Activated effector memory CD4-positive, alpha-beta T cell treated with Interleukin-2 at 50 U/mL for 16 hours (primary cell): ENCODE results near the gene PRR30.
A peak's percentile ranks its signal among the peaks of the same experiment; 100 is the strongest.
"Not testable (repeated sequence)": the region's sequence is repeated elsewhere in the genome, so short reads cannot be mapped to it uniquely, and the experiment has no call there.

ENCODE experiments used
- DNase-seq: peaks from one replicate; pipeline ENCODE4 v3.0.0-alpha.2; 2020

PRR30 gene

DNA sequence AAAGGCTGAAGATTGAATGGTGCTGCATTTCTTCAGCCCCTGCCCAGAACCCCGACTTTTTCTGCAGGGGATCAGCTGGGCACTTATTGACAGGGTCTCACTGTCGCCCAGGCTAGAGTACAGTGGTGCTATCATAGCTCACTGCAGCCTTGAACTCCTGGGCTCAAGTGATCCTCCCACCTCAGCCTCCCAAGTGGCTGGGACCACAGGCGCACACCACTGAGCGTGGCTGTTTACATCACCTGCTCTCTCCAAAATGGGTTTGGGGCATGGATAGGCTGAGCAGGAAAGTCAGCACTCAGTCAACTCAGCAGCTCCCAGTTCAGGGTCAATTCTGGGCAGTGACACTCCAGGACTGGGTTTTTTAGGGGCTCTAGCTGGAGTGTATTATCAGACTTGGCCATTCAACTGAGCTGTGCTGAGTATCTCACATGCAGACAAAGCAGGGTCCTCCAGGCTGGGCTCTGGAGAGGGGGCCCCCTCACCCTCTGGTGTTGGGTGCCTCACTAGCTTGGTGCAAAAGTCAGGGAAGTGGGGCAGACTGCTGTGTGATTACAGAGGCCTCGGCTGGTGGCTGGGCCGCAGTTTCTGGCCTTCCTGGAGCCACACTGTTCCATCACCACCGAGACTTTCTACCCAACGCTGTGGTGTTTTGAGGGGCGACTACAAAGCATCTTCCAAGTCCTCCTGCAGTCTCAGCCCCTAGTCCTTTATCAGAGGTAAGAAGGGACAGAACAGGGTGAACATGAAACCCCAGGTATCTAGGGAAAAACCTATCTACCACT, 11.1 kb downstream of the PRR30 start:
- no peak for DNase-seq

DNA sequence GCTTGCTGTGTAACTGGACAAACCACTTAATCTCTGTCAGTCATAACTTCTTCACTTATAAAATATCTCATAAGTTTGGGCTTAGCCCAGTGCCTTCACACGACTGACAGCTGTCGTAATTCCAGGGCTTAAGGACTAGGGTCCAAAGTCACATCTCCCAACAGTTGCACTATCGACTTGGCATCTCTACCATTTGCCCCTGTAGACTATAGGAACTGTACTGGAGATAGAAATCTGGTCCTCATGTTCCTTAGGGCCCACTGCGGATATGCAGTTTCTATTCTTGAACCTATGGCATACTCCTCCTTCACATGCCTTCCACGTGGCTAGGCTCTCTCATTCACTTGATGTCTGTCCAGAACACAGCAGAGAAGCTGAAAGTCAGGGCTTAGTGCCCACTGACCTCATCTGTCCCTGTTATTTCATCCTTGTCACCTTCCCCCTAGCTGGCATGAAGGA, 12.9 kb downstream of the PRR30 start:
- DNase-seq = no peak

DNA sequence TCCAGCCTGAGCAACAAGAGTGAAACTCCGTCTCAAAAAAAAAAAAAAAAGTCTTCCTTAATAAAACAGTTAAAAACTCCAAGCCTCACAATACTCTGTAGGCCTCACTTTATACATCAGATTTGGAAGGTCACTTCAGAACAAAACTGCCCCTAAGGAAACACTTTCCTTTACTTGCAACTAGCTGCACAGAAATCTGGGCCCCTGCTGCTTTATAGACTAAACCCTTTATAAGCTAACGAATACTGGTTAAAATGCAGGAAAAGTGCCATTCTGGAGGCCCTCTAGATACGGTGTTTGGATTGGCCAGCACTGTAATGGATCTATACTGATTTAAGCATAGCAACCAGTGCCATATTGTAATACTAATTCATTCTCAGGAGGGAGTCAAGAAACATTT, 14.1 kb downstream of the PRR30 start:
- DNase-seq = no peak

DNA sequence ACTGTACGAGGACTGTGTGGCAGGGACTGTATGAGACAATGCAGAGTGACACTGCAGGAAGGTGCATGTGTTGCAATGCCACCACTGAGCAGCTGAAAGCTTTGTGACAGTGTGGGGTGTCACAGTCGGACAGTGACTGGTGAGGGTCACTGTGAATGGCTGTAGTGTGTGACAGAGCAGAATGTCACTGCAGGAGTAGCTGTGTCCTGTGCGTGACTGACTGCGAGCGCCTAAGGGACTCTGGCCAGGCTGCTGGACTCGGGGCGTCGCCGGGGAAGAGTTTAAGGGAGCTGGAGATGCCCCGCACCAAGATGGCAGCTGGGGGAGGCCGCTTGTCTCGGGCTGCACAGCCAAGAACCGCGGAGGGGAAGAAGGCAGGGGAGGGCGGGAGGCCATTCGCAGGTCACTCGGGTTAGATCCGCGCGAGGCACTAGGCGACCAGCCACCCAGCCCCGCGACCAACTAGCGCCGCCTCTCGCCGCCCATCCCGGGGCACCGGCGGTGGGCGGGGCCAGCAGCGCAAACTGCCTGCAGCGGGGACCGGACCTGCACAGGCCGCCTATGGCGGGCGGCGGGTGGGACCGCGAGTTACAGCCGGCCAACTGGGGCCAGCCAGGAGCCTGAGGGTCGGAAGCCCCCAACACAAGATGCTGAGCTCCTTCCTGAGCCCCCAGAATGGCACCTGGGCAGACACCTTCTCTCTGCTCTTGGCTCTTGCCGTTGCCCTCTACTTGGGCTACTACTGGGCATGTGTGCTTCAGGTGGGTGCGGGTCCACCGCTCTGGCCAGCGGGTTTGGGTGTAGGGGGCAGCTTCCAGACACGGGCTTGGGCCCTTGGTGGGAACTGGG, 15.7 kb downstream of the PRR30 start, which contains the start of gene ABHD1:
TSS of gene ABHD1 (plus strand) at position 514 of the 849 bp plus-strand sequence. CDS start at position 648, 134 bp downstream.
- peak; percentile 59 for DNase-seq

- no peak for DNase-seq
Measured at GRCh38 chr2:27122791-27123190, 16.4 kb downstream of the PRR30 start.

DNA sequence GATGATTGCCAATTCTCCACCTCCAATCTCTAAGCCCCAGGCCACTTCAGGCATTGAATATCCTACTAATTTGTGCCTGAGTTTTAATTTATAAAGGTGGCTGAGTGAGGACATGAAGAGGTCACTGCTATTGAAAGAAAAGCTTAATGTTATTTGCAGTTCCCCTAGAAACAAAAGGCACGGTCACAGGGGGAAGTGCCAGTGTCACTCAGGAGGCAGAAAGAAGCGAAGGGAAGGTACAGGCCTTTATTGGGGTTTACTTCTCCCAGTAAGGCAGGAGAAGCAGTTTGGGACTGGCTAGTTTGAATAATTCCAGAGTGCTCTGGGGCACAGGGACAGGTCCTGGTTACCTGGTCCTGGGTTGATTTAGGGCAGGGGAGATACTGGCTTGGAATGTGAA, 17.3 kb downstream of the PRR30 start:
- DNase-seq = no peak

GRCh38 chr2:27119330-27119670, 19.9 kb downstream of the PRR30 start:
- DNase-seq = not testable (repeated sequence)

DNA sequence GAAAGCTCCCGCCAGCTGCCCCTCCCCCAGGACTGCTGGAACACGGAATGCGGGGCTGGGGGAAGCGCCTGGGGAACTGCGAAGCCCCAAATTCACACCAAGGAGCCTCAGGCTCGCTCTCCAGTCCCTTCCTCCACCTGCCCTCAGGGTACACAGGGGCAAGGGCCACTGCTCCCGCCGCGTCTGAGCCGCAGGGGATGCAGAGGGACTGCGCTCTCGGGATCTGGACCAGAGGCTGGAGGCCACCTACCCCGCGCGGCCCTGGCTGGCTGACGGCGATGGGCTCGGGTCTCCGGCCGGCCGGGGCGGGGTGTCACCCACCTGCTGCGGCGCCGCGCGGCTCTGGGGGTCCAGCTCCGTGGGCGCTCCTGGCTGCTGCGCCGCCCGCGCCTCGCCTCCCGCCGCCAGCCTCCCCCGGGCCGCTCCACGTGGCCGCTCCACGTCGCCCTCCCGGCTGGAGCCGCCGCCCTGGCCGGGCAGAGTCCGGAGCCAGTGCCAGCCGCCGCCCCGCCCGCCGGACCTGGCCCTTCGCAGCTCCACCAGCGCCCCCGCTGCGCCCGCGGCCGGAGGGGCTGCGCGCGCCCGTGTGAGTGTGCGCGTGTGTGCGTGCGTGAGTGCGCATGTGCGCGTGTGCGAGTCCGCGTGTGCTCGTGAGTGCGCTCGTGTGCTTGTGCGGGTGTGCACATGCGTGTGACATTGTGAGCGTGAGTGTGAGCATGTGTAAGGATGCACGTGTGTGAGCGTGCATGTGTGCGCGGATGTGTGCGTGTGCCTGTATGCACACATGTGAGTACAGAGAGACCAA, 20.5 kb downstream of the PRR30 start, which contains the start of gene CGREF1:
TSS of gene CGREF1 (minus strand) at position 604 of the 805 bp plus-strand sequence. CDS start 14,762 bp downstream, outside the sequence.
- no peak for DNase-seq

DNA sequence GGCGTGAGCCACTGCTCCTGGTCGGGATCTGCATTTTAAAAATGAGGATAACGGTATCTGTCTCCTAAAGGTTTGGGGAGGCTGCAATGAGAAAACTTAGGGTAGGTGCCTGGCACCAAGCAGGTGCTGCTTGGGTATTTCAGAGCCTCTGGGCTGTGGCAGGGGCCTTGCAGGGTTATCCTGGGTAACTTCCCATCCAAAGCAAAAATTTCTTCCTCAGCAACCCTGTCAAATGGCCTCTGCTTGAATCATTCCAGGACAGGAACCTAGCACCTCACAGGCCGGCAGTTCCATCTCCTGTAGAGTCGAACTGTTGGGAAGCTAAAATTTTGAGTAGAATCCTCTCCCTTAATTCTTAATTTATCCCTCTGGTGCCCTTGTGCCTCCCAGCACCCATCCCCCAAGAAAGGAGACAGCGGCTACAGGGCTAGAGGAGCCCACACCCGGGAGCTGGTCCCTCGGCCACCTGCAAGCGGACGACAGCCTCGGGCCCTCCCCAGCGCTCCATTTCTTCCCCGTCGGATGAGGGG, 21.1 kb downstream of the PRR30 start:
- DNase-seq = no peak

- no peak for DNase-seq
Measured at GRCh38 chr2:27115519-27115918, 23.7 kb downstream of the PRR30 start.

- not testable (repeated sequence) for DNase-seq
Measured at GRCh38 chr2:27111392-27112078, 27.7 kb downstream of the PRR30 start.

DNA sequence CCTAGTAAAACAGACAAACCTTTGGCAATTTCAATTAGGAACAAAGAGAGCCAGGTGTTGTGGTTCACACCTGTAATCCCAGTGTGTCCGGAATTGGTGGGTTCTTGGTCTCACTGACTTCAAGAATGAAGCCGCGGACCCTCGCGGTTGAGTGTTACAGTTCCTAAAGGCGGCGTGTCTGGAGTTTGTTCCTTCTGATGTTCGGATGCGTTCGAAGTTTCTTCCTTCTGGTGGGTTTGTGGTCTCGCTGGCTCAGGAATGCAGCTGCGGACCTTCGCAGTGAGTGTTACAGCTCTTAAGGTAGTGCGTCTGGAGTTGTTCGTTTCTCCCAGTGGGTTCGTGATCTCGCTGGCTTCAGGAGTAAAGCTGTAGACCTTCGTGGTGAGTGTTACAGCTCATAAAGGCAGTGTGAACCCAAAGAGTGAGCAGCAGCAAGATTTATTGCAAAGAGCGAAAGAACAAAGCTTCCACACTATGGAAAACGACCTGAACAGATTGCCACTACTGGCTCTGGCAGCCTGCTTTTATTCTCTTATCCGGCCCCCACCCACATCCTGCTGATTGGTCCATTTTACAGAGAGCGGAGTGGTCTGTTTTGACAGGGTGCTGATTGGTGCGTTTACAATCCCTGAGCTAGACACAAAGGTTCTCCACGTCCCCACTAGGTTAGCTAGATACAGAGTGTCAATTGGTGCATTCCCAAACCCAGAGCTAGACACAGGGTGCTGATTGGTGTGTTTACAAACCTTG, 28.4 kb downstream of the PRR30 start:
- not testable (repeated sequence) for DNase-seq

GRCh38 chr2:27109083-27109482, 30.1 kb downstream of the PRR30 start:
- DNase-seq = no peak

- DNase-seq = no peak
Measured at GRCh38 chr2:27108221-27108620, 31.0 kb downstream of the PRR30 start.

DNA sequence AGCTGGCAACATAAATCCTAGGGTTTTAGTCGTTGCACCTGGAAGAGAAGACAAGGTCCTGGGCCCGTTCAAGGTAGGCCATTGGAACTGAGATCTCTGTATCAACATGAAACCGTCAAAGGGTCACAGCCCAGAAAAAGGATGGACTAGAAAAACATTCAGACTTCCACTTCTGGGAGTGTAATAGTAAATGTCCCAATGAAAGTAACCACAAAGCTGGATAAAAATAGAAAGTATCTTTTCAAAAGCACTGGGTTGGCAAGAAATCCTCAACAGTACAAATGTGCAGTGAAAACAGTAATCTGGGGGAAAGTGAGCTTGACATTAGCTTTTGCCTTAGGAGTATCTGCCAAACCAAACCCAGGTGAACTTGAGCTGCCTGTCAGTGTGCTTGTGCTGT, 33.2 kb downstream of the PRR30 start:
- no peak for DNase-seq

DNA sequence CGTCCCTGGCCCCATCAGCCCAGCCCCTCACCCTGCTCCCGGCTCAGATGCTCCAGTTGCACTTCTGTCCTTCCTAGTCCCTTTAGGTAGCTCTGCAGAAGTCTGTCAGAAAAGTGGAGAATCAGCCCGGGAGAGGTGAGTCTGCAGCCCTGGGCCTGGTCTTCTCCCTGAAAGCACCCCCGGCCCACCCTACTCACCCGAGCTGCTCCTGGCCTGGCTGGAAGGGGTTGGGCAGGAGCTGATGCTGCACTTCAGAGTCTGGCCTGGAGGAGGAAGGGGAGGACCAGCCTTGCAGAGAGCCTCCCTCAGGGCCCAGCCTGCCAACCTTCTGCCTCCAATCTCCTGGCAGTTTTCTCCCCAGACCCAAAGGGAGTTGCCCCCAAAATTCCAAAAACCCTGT, 36.9 kb downstream of the PRR30 start:
- DNase-seq = no peak

- DNase-seq = no peak
Measured at GRCh38 chr2:27100036-27100435, 39.2 kb downstream of the PRR30 start.

- DNase-seq = no peak
Measured at GRCh38 chr2:27099334-27099955, 39.8 kb downstream of the PRR30 start.

DNA sequence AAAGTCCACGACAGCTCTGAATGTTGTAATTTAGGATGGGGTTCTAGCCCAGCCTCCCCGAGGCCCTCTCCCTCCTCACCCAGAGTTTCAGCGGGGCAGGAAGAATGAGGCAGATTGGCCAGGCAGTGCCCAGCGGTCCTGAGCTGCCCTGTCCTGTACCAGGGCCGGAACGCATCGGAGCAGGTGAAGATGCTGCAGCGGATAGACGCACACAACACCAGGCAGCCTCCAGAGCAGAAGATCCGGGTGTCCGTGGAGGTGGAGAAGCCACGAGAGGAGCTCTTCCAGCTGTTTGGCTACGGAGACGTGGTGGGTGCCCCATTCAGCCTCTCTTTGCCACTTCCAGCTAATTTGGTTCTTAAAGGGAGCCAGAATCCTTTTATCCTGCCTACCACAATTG, 41.9 kb downstream of the PRR30 start:
- no peak for DNase-seq

GRCh38 chr2:27096748-27097297, 42.4 kb downstream of the PRR30 start:
- no peak for DNase-seq
